ENCODE data around the gene EDN2.

Gene EDN2

GRCh38 chr1:41478118-41478748, 6.2 kb downstream of the EDN2 start (continued):
- TF ChIP-seq, protein P1, sequence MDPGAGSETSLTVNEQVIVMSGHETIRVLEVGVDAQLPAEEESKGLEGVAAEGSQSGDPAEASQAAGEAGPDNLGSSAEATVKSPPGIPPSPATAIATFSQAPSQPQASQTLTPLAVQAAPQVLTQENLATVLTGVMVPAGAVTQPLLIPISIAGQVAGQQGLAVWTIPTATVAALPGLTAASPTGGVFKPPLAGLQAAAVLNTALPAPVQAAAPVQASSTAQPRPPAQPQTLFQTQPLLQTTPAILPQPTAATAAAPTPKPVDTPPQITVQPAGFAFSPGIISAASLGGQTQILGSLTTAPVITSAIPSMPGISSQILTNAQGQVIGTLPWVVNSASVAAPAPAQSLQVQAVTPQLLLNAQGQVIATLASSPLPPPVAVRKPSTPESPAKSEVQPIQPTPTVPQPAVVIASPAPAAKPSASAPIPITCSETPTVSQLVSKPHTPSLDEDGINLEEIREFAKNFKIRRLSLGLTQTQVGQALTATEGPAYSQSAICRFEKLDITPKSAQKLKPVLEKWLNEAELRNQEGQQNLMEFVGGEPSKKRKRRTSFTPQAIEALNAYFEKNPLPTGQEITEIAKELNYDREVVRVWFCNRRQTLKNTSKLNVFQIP (CRISPR knock-in tag; IDR thresholded peaks at IDR 0.05; ENCODE audit: borderline replicate concordance, low read depth) = no peak
- TF ChIP-seq ZNF8 (CRISPR knock-in tag; IDR thresholded peaks at IDR 0.05) = no peak
- TF ChIP-seq CSDC2 (CRISPR knock-in tag; IDR thresholded peaks at IDR 0.05) = no peak
- no peak for TF ChIP-seq BACH2 (CRISPR knock-in tag; IDR thresholded peaks at IDR 0.05; ENCODE audit: borderline replicate concordance)
- no peak for TF ChIP-seq ISL1 (CRISPR knock-in tag; IDR thresholded peaks at IDR 0.05)
- no peak for TF ChIP-seq ZFP30 (CRISPR knock-in tag; IDR thresholded peaks at IDR 0.05)
- TF ChIP-seq GLIS3 (CRISPR knock-in tag; IDR thresholded peaks at IDR 0.05) = no peak
- no peak for TF ChIP-seq TCF4 (CRISPR knock-in tag; IDR thresholded peaks at IDR 0.05; ENCODE audit: borderline replicate concordance)
- TF ChIP-seq ZNF70 (CRISPR knock-in tag; IDR thresholded peaks at IDR 0.05) = no peak
- TF ChIP-seq, protein P2, sequence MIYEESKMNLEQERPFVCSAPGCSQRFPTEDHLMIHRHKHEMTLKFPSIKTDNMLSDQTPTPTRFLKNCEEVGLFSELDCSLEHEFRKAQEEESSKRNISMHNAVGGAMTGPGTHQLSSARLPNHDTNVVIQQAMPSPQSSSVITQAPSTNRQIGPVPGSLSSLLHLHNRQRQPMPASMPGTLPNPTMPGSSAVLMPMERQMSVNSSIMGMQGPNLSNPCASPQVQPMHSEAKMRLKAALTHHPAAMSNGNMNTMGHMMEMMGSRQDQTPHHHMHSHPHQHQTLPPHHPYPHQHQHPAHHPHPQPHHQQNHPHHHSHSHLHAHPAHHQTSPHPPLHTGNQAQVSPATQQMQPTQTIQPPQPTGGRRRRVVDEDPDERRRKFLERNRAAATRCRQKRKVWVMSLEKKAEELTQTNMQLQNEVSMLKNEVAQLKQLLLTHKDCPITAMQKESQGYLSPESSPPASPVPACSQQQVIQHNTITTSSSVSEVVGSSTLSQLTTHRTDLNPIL (CRISPR knock-in tag; IDR thresholded peaks at IDR 0.05; ENCODE audit: low read depth) = no peak
- no peak for TF ChIP-seq OSR1 (CRISPR knock-in tag; IDR thresholded peaks at IDR 0.05)

DNA sequence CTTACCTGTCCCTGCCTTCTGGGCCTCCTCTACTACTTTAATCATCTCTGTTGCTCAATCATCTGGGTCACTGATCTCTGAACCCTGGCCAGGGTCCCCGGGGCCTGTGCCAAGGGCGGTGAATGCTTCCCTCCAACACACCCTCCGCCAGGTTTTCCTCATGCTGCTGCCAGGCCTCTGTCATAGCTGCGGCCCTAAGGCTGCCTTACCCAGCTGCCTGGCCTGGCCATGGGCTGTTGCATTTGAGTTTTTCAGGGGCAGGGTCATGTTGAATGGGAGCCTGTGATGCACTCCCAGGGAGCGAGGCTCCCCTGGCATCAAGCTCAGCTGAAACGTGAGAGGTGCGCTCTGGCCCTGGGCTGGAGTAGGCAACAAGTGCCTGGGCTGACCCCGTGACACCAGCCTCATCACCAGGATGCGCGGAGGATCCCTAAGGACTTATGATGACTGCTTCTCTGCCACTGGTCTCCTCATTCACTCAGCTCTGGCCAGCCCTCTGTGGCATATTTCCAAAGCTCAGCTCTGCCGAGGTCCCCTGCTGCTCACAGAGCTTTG, 7.6 kb downstream of the EDN2 start:
- ATAC-seq = no peak; the same call in 2 of the 3 replicates
- TF ChIP-seq, protein P3, sequence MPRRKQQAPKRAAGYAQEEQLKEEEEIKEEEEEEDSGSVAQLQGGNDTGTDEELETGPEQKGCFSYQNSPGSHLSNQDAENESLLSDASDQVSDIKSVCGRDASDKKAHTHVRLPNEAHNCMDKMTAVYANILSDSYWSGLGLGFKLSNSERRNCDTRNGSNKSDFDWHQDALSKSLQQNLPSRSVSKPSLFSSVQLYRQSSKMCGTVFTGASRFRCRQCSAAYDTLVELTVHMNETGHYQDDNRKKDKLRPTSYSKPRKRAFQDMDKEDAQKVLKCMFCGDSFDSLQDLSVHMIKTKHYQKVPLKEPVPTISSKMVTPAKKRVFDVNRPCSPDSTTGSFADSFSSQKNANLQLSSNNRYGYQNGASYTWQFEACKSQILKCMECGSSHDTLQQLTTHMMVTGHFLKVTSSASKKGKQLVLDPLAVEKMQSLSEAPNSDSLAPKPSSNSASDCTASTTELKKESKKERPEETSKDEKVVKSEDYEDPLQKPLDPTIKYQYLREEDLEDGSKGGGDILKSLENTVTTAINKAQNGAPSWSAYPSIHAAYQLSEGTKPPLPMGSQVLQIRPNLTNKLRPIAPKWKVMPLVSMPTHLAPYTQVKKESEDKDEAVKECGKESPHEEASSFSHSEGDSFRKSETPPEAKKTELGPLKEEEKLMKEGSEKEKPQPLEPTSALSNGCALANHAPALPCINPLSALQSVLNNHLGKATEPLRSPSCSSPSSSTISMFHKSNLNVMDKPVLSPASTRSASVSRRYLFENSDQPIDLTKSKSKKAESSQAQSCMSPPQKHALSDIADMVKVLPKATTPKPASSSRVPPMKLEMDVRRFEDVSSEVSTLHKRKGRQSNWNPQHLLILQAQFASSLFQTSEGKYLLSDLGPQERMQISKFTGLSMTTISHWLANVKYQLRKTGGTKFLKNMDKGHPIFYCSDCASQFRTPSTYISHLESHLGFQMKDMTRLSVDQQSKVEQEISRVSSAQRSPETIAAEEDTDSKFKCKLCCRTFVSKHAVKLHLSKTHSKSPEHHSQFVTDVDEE (CRISPR knock-in tag; IDR thresholded peaks at IDR 0.05) = no peak
- TF ChIP-seq, protein P1 (CRISPR knock-in tag; IDR thresholded peaks at IDR 0.05; ENCODE audit: borderline replicate concordance, low read depth) = no peak
- TF ChIP-seq ZNF8 (CRISPR knock-in tag; IDR thresholded peaks at IDR 0.05) (no peak), SNAI2 (CRISPR knock-in tag; IDR thresholded peaks at IDR 0.05) (no peak), TCF4 (CRISPR knock-in tag; IDR thresholded peaks at IDR 0.05; ENCODE audit: borderline replicate concordance) (no peak), PPARA (CRISPR knock-in tag; IDR thresholded peaks at IDR 0.05; ENCODE audit: borderline replicate concordance) (no peak), ZNF70 (CRISPR knock-in tag; IDR thresholded peaks at IDR 0.05) (no peak), BACH2 (CRISPR knock-in tag; IDR thresholded peaks at IDR 0.05; ENCODE audit: borderline replicate concordance) (no peak), ZFP3 (CRISPR knock-in tag; IDR thresholded peaks at IDR 0.05) (no peak), ESRRG (CRISPR knock-in tag; IDR thresholded peaks at IDR 0.05) (no peak), CSDC2 (CRISPR knock-in tag; IDR thresholded peaks at IDR 0.05) (no peak), ZC3H10 (CRISPR knock-in tag; IDR thresholded peaks at IDR 0.05) (no peak), ZFP30 (CRISPR knock-in tag; IDR thresholded peaks at IDR 0.05) (no peak), ISL1 (CRISPR knock-in tag; IDR thresholded peaks at IDR 0.05) (no peak), TOX (CRISPR knock-in tag; IDR thresholded peaks at IDR 0.05; ENCODE audit: borderline replicate concordance) (no peak), RARB (CRISPR knock-in tag; IDR thresholded peaks at IDR 0.05) (no peak)
- TF ChIP-seq, protein P2 (CRISPR knock-in tag; IDR thresholded peaks at IDR 0.05; ENCODE audit: low read depth) = no peak
- TF ChIP-seq, protein P4, sequence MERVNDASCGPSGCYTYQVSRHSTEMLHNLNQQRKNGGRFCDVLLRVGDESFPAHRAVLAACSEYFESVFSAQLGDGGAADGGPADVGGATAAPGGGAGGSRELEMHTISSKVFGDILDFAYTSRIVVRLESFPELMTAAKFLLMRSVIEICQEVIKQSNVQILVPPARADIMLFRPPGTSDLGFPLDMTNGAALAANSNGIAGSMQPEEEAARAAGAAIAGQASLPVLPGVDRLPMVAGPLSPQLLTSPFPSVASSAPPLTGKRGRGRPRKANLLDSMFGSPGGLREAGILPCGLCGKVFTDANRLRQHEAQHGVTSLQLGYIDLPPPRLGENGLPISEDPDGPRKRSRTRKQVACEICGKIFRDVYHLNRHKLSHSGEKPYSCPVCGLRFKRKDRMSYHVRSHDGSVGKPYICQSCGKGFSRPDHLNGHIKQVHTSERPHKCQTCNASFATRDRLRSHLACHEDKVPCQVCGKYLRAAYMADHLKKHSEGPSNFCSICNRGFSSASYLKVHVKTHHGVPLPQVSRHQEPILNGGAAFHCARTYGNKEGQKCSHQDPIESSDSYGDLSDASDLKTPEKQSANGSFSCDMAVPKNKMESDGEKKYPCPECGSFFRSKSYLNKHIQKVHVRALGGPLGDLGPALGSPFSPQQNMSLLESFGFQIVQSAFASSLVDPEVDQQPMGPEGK (CRISPR knock-in tag; IDR thresholded peaks at IDR 0.05; ENCODE audit: borderline replicate concordance) = no peak
- TF ChIP-seq, protein P5, sequence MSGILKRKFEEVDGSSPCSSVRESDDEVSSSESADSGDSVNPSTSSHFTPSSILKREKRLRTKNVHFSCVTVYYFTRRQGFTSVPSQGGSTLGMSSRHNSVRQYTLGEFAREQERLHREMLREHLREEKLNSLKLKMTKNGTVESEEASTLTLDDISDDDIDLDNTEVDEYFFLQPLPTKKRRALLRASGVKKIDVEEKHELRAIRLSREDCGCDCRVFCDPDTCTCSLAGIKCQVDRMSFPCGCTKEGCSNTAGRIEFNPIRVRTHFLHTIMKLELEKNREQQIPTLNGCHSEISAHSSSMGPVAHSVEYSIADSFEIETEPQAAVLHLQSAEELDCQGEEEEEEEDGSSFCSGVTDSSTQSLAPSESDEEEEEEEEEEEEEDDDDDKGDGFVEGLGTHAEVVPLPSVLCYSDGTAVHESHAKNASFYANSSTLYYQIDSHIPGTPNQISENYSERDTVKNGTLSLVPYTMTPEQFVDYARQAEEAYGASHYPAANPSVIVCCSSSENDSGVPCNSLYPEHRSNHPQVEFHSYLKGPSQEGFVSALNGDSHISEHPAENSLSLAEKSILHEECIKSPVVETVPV (CRISPR knock-in tag; IDR thresholded peaks at IDR 0.05) = no peak

Data from SK-N-SH treated with all-trans-retinoic acid at 6 μM for 48 hours (cell line).